Lower leg skin (tissue), 3 donors: ENCODE results near the gene PLAAT5.

Experiments
- POLR2A ChIP-seq, 2 donors: fragments of 450-650 bp; IDR thresholded peaks; one replicate each; pipeline ENCODE4 v1.6.1; 2016 to 2017; ENCODE audit warnings: antibody characterized with exemption in 2 of 2, mild to moderate bottlenecking in 1 of 2, moderate library complexity in 1 of 2
- TF ChIP-seq, protein P1 (sequence below), 3 donors: fragments of 450-650 bp; IDR thresholded peaks; one replicate each; pipeline ENCODE4 v1.5.1; 2016; ENCODE audit warnings: antibody characterized with exemption in 3 of 3, mild to moderate bottlenecking in 3 of 3, moderate library complexity in 2 of 3

DNA sequence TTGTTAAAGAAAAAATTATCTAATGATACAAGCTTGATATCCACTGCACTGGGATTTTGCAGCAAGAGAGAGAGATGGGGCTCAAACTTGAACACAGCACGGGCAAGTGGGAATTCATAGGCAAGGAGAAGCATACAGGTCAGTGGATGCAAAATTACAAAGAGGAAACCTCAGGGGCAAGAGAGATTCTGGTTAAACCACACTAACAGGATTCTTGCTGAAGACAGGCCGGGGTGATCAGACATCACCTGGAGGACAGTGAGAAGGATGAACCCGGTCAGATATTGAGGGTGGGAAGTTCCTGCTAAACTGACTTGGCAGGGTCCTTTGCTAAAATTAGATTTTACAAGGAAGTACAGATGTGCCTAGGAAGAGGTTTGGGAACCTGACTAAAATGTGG, 43.1 kb upstream of the PLAAT5 start:
- TF ChIP-seq, protein P1, sequence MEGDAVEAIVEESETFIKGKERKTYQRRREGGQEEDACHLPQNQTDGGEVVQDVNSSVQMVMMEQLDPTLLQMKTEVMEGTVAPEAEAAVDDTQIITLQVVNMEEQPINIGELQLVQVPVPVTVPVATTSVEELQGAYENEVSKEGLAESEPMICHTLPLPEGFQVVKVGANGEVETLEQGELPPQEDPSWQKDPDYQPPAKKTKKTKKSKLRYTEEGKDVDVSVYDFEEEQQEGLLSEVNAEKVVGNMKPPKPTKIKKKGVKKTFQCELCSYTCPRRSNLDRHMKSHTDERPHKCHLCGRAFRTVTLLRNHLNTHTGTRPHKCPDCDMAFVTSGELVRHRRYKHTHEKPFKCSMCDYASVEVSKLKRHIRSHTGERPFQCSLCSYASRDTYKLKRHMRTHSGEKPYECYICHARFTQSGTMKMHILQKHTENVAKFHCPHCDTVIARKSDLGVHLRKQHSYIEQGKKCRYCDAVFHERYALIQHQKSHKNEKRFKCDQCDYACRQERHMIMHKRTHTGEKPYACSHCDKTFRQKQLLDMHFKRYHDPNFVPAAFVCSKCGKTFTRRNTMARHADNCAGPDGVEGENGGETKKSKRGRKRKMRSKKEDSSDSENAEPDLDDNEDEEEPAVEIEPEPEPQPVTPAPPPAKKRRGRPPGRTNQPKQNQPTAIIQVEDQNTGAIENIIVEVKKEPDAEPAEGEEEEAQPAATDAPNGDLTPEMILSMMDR (IDR thresholded peaks at IDR 0.05), result no peak
- TF ChIP-seq POLR2A (IDR thresholded peaks at IDR 0.05), result no peak
